Astrocyte of the spinal cord (primary cell): ENCODE results near the gene LASP1.

ENCODE experiments used
- DNase-seq: peaks from one replicate; pipeline ENCODE4 v3.0.0; 2011; ENCODE audit warnings: low read depth, low spot score
- H3K4me3 ChIP-seq: 2 replicates; pipeline ENCODE4 v1.5.1; 2011; ENCODE audit warnings: low read depth, mild to moderate bottlenecking, low read length, moderate library complexity
- CTCF ChIP-seq: IDR thresholded peaks from 2 replicates; pipeline ENCODE4 v1.5.1; 2012; ENCODE audit warnings: low read depth, mild to moderate bottlenecking, low read length, inconsistent platforms
- in situ Hi-C: cut with HindIII; loops from 2 replicates; pipeline ENCODE4 v1.10.0; 2017; ENCODE audit warnings: low sequenced_read_pairs

The LASP1 gene

GRCh38 chr17:38869526-38870258 is at the start of gene LASP1:
Gene LASP1 (plus strand): TSS chr17:38870058. CDS start chr17:38870190, 132 bp downstream.
- in situ Hi-C loops: no loop called here
- peak within 1 kb of the TSS; percentile 97 for H3K4me3 ChIP-seq
- DNase-seq: peak; percentile 91
- TF ChIP-seq CTCF: no peak

- no peak for TF ChIP-seq CTCF
Measured at GRCh38 chr17:38824899-38825761, 44.7 kb upstream of the LASP1 start, which contains the start of gene CWC25. Gene CWC25 (minus strand): TSS chr17:38825321. CDS start chr17:38825183, 138 bp downstream.

GRCh38 chr17:38825762-38826247 is 44.1 kb upstream of the LASP1 start:
- no peak for TF ChIP-seq CTCF
- H3K4me3 ChIP-seq: peak overlapping the region; percentile 99
- in situ Hi-C loops: no loop called here
- DNase-seq: no peak

More at GRCh38 chr17:38824899-38825761, 44.7 kb upstream of the LASP1 start, which contains the start of gene CWC25:
- peak within 1 kb of the TSS; percentile 99 for H3K4me3 ChIP-seq
- in situ Hi-C loops: no loop called here
- peak; percentile 99 for DNase-seq

GRCh38 chr17:38844261-38844757 is 25.5 kb upstream of the LASP1 start:
- no peak for TF ChIP-seq CTCF
- in situ Hi-C loops: no loop called here

GRCh38 chr17:38848557-38848891 is 21.3 kb upstream of the LASP1 start:
- H3K4me3 ChIP-seq: no peak overlapping the region
- TF ChIP-seq CTCF: no peak
- DNase-seq: no peak
- in situ Hi-C loops: no loop called here

More at GRCh38 chr17:38844261-38844757, 25.5 kb upstream of the LASP1 start:
- no peak for DNase-seq
- H3K4me3 ChIP-seq: no peak overlapping the region

- DNase-seq: no peak
- no peak overlapping the region for H3K4me3 ChIP-seq
- in situ Hi-C loops: no loop called here
- TF ChIP-seq CTCF: no peak
Measured at GRCh38 chr17:38848939-38849605, 20.8 kb upstream of the LASP1 start.
